H4 (cell line): ENCODE results near the gene RPP25L. TPM values are rescaled to one million over a fixed set of nuclear protein-coding genes. Genes with fewer than 3 reads are reported as not detected.

ENCODE experiments used
- DNase-seq: peaks from one replicate; pipeline ENCODE4 v3.0.0-alpha.2; 2015; ENCODE audit warnings: low spot score
- total RNA-seq: library from RNA; depleted of rRNA; stranded (reverse); fragments of >200 nt; shearing (Covaris generic); gene quantifications from 2 replicates; pipeline ENCODE4 v1.2.3, GENCODE V29; 2014

Gene RPP25L
- total RNA-seq, 1 experiment from 2014 or later, result 59.3 TPM

GRCh38 chr9:34585946-34586669, 25.8 kb downstream of the RPP25L start:
- no peak for DNase-seq

- DNase-seq, result no peak
Measured at GRCh38 chr9:34584970-34585369, 26.9 kb downstream of the RPP25L start.

DNA sequence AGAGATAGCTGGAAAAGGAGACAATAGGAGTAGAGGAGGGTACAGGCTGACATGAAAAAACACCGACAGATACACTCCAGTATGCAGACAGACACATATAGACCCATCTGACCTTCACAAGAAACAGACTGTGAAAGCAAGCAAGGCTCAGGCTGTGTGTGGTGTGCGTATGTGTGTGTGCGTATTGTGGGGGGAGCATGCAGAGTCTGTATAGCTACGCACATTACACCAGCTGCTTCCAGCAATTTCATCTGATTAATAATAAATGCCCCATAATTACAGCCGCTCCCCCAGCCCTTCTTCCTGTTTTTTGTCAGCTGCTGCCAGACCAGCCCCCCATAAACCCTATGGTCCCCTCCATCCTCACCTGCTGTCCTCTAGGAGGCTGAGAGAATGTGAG, 29.1 kb downstream of the RPP25L start:
- DNase-seq, result no peak

DNA sequence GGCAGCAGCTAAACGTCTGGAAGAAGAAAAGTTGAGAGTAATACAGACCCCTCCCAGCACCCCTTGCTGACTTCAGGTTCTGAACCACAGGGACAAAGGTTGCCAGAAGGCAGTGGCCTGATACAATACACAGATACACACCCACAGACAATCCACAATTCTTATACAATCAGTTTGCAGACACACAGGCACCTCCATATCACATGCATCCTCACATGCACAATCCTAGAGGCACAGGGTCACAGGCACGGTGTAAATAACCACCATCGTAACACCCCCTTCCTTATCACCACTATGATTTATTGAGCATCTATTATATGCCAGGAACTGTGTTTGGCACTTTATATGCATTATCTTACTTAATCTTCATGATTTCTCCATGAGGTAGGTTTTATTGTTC, 30.6 kb downstream of the RPP25L start:
- DNase-seq, result no peak

DNA sequence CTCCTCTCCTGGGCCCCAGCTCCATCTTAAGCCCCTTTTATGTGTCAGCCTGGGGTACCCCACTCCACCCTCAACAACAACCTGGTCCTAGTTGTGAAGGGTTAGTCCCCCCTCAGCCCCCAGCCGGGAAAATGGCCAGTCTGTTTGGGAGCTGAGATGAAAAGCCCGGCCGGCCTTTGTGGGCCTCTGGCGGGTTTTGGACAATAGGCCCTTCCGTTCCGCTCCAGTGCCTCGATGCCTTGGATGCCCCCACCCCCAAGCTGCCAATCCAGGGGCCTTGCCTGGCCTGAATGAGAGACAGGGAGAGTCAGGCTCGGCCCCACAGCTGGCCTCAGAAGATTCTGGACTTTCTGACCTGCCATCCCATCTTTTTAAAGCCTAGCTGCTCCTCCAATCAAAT, 31.5 kb downstream of the RPP25L start:
- no peak for DNase-seq

GRCh38 chr9:34579808-34580163, 32.1 kb downstream of the RPP25L start:
- DNase-seq, result no peak

DNA sequence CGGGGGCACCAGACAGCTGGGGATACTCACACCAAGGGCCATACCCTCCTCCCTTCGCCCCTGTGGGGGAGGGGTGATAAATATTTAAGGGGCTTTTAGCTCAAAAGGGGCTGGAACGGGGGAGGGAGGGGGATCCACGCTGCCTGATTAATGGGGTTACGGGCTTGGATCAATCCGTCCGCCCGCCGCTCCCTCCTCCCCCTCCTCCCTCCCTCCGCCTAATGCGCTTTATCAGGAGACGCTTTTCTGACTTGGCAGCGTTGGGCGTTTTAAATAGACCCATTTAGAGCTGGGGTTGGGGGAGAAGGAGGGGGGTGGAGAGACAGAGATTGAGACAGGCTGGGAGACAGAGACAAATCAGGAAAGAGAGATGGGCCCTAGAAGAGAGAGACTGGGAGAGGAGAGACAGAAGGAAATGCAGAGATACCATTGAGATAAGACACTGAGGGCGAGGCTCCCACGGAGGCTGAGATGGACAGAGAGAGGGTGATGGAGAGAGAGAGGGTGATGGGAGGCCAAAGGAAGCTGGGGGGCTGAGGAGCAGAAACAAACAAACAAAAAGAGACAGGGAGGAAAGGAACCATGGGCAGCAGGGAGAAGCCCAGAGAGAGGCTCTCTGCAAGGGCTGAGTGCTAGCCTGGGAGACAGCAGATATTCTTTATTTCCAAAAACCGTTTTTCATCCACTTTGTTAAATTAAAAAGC, 32.6 kb downstream of the RPP25L start:
- DNase-seq, result no peak

- DNase-seq, result no peak
Measured at GRCh38 chr9:34578241-34579103, 33.4 kb downstream of the RPP25L start.

DNA sequence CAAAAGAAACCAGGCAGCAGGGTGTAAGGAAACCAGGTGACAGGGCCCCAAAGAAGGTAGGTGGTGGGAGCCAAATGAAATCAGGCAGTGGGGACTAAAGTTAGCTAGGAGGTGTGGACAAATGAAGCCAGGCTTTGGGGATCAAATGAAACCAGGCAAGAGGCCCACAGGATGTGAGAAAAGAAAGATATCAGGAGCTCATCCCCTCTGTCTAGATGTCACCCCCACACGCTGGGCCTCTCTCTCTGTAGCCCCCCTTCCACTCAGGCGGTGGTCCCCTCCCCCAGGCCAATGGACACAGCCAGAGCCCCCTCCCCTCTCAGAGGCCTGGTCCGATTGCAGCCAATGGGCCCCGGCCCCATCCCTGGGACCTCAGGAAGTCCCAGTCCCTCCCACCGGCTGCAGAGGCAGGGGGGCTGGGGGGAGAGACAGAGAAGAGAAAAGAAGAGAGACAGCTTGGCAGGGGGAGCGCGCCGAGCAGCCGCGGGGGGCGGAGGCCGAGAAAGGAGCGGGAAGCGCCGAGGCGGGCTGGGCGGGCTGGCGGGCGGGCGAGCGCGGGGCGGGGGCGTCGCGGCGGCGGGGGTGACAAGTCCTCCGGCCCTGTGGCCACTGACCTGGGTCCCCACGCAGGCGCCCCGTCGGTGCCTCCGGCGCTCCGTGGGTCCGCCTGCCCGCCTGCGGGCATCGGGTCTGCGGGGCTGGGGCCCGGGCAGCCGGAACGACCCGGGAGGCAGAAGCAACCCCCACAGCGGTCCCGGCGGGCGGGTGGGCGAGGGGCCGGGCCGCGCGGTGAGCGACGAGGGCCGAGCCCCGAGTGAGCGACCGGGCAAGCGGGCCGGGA, 34.3 kb downstream of the RPP25L start:
- no peak for DNase-seq

DNA sequence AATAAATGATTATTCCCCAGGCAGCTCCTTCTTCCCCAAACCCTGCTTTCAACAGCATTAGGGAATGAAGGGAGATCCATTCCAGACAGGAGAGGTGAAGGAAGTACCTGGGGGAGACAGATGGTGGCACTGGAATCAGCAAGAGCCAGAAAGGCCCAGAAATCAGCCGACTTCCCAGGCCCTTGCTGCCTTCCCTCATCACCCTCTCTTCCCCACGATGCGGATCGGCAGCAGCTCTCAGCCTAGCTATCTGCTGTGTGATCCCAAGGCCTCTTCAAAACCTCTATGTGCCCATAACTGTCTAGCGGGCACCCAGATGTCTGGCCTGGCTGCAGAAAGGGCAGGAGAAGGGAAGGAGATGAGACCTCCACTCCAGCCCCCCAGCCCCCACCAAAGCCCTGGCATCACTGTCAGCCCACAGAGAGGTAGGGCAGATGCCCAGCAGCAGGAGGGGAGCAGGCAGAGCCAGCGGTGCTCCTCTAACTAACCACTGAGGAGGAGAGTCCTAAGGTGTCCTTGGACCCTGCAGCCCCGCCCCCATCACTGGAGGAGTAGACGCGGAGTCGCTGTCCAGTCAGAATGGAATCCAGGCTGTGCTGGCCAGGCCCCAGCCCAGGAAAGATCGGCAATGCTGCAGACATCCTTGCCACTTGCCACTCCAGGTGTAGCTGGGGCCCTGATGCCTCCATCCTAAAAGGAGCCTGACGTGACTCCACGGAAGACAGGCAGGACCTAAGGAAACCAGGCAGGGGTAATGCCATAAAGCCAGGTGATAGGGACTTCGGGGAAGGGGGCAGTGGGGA, 35.1 kb downstream of the RPP25L start:
- DNase-seq, result no peak

GRCh38 chr9:34575862-34576596, 35.9 kb downstream of the RPP25L start:
- no peak for DNase-seq

DNA sequence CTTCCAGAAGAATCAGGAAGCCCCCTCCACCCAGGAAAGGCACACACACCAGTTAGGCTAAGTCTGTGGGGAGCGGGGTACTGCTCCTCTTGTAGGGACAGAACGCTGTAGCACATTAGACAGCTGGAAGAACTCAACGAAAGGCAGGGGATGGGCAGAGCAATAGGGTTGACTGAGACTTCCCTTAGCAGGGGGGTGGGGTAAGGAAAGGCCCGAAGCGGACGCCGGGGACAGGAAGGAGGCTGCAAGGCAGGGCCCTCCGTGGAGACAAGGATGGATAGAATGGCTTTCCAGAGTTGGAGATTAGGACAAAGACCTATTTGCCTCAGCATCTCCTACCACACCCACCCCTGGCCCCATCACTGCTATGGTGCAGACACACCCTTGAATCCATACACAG, 36.7 kb downstream of the RPP25L start:
- DNase-seq, result no peak

GRCh38 chr9:34574571-34574970, 37.3 kb downstream of the RPP25L start:
- no peak for DNase-seq

- DNase-seq, result no peak
Measured at GRCh38 chr9:34573599-34574325, 38.1 kb downstream of the RPP25L start.

DNA sequence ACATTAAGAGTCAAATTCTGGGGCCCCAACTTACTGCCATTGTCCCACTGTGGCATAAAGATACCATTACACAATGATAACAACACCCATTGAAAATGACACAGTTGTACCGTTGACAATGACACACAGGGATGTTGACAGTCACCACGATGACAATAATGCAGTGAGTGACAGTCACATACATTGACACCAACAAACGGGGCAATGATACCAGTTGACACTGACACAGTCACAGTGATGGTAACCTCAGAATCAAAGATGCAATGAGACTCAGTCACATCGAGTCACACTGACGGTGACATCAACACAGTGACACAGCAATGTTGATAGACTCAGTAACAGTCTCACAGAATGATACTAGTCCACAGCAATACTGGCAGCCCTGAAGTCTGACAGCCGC, 39.3 kb downstream of the RPP25L start:
- DNase-seq, result no peak

- no peak for DNase-seq
Measured at GRCh38 chr9:34572092-34572491, 39.8 kb downstream of the RPP25L start.

DNA sequence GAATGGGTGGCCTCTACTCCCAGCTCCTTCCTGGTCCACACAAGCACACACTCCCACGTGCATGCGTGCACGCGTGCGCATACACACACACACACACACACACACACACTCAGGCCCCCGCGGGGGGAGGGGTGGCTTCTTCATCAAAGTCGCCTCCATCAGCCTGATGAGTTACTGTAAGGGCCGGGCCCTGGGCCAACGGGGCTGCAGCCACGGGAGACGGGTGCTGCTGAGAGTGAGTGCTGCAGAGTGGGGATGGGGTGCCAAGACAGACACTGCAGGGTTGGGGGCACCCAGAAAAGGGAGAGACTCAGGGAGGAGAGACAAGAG, 40.5 kb downstream of the RPP25L start:
- DNase-seq, result no peak

DNA sequence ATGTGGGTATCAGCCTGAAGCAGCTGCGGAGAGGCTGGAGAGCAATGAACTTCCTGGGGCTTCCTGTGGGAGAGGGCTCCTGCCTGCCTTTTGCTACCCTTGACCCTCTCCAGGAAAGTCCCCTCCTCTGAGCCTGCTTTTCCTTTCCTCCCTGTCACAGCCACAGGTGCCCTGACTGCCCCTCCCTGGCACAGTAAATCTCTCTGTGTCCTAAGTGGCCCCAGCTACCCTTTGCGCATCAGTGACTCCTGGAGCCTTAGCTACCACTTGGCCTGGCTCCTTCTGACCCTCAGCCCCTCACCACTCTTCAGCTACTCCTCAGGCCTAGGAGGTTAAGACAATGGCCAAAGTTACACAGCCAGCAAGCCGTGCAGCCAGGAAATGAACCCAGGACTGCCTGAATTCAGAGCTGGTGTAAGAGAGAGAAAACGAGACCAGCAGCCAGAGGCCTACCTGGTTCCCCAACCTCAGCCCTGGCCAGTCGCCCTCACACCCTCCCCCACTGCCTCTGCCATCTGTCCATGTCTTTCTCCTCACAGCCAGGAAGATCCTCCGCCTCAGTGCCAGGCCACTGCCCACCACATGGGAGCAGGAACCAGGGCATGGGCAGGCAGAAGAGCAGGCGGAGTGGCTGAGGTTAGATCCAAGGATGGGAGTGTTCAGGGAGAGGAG, 41.0 kb downstream of the RPP25L start:
- DNase-seq, result no peak

GRCh38 chr9:34570376-34570775, 41.5 kb downstream of the RPP25L start:
- DNase-seq, result no peak
